HG03439 (cell line): ENCODE measurements around the gene ATP2B2.
"Not testable (repeated sequence)": the region's sequence is repeated elsewhere in the genome, so short reads cannot be mapped to it uniquely, and the experiment has no call there.

Experiments
- ATAC-seq: cut with Tn5 transposase; IDR thresholded peaks from one replicate; pipeline ENCODE4 v1.9.1; 2021; ENCODE audit warnings: mild to moderate bottlenecking, moderate library complexity; ENCODE audit not compliant: unreplicated experiment

The ATP2B2 gene

GRCh38 chr3:10387881-10388609 lies 117.3 kb downstream of the ATP2B2 start:
- ATAC-seq = no peak

- ATAC-seq = no peak
Measured at GRCh38 chr3:10386121-10386520, 119.3 kb downstream of the ATP2B2 start.

- ATAC-seq = no peak
Measured at GRCh38 chr3:10384541-10385360, 120.6 kb downstream of the ATP2B2 start.

GRCh38 chr3:10383850-10384248 lies 121.5 kb downstream of the ATP2B2 start:
- no peak for ATAC-seq

- ATAC-seq = no peak
Measured at GRCh38 chr3:10382892-10383849, 122.2 kb downstream of the ATP2B2 start.

- not testable (repeated sequence) for ATAC-seq
Measured at GRCh38 chr3:10382445-10382844, 122.9 kb downstream of the ATP2B2 start.

- ATAC-seq = no peak
Measured at GRCh38 chr3:10381336-10381735, 124.0 kb downstream of the ATP2B2 start.

GRCh38 chr3:10380906-10381305 lies 124.5 kb downstream of the ATP2B2 start:
- ATAC-seq = no peak

GRCh38 chr3:10379961-10380360 lies 125.4 kb downstream of the ATP2B2 start:
- no peak for ATAC-seq

GRCh38 chr3:10379161-10379560 lies 126.2 kb downstream of the ATP2B2 start:
- ATAC-seq = no peak

GRCh38 chr3:10378742-10379141 lies 126.6 kb downstream of the ATP2B2 start:
- no peak for ATAC-seq

GRCh38 chr3:10378246-10378645 lies 127.1 kb downstream of the ATP2B2 start:
- ATAC-seq = no peak

GRCh38 chr3:10377148-10377725 lies 128.1 kb downstream of the ATP2B2 start:
- ATAC-seq = no peak

- ATAC-seq = no peak
Measured at GRCh38 chr3:10376353-10376752, 129.0 kb downstream of the ATP2B2 start.

- ATAC-seq = no peak
Measured at GRCh38 chr3:10375296-10376053, 129.9 kb downstream of the ATP2B2 start.

GRCh38 chr3:10374311-10374710 lies 131.1 kb downstream of the ATP2B2 start:
- no peak for ATAC-seq

GRCh38 chr3:10373686-10374261 lies 131.6 kb downstream of the ATP2B2 start:
- ATAC-seq = no peak

GRCh38 chr3:10371789-10372188 lies 133.6 kb downstream of the ATP2B2 start:
- ATAC-seq = no peak

- no peak for ATAC-seq
Measured at GRCh38 chr3:10371167-10371566, 134.2 kb downstream of the ATP2B2 start.

- ATAC-seq = no peak
Measured at GRCh38 chr3:10370429-10370828, 135.0 kb downstream of the ATP2B2 start.
